NT2/D1 (cell line): ENCODE data around the gene EMC9.

Experiments
- SUZ12 ChIP-seq: IDR thresholded peaks from 2 replicates; pipeline ENCODE4 v1.6.1; 2011; ENCODE audit not compliant: insufficient read length, insufficient read depth; ENCODE audit errors: extremely low read depth
- ZNF274 ChIP-seq: IDR thresholded peaks from 2 replicates; pipeline ENCODE4 v1.6.1; 2011; ENCODE audit warnings: mild to moderate bottlenecking, low read depth, low read length

DNA sequence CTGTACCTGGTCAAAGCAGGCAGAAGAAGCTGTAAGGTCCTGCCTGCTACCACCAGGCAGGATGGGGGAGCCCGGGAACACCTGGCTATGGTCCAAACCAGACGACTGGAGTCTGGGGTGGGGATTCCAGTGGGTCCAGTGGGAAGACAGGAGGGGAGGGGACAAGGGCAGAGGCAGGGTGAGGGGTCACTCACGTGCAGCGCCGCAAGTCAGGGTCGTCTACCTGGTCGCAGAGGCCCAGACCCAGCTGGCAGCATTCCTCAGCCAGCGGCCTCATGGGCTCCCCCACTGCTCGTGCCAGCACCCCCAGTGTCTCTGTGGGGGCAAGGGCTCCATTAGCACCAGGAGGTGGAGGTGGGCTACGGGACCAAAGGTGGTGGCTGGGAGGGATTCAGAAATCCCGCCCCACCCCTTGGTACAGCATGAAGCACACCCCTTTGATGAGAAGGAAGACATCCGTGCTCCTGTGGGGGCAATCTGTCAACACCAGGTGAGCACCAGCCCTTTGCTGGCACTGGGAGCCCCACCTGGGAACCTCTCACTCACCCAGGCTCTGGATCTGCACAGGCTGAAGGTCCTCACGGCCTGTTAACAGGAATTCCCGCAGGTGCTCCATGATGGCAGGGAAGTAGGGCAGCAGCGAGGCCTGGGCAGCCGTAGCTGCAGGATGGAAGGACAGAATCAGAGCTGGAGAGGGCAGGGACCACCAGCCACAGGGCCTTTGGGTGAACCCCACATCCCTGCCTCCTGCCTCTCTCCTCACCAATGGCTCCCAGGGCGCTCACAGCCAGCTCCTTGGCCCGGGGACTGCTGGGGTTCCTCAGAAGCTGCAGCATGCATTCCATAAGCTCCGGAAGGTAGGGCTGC is 42.9 kb upstream of the EMC9 start:
- TF ChIP-seq ZNF274 (no peak), SUZ12 (no peak)
